H1 (cell line): ENCODE data around the gene USE1. TPM values are rescaled to one million over a fixed set of nuclear protein-coding genes. Genes with fewer than 3 reads are reported as not detected.

ENCODE experiments used
- CTCF ChIA-PET: fragments of 300-600 bp; sonication (Branson Sonifier 250); formaldehyde crosslinking; loops from one replicate; lab custom pipeline; 2021; ENCODE audit not compliant: partially characterized antibody; lab: Charles Lee
- POLR2A ChIA-PET: fragments of 300-600 bp; sonication (Branson Sonifier 250); formaldehyde crosslinking; loops from one replicate; lab custom pipeline; 2021; ENCODE audit warnings: inconsistent platforms; ENCODE audit not compliant: partially characterized antibody; lab: Charles Lee
- DNase-seq, 2 experiments: peaks; one replicate each; pipeline versions ENCODE4 v3.0.0 to v3.0.0-alpha.2; 2010 to 2022; ENCODE audit warnings: low spot score in 2 of 2, low read depth in 1 of 2, mixed read lengths in 1 of 2
- FAIRE-seq: peaks from 2 replicates; lab custom pipeline; 2011; peaks lifted over from hg19 to GRCh38; lab: Jason Lieb, UNC
- H2AFZ ChIP-seq: 2 replicates; pipeline ENCODE4 v1.8.1; 2012; ENCODE audit warnings: low read length, inconsistent platforms
- H2AK5ac ChIP-seq: 2 replicates; pipeline ENCODE4 v1.6.1; 2013; ENCODE audit warnings: low read depth, low read length
- H2BK120ac ChIP-seq: replicated peaks from 2 replicates; pipeline ENCODE3; 2013; ENCODE audit warnings: low read depth, low read length, inconsistent platforms
- H2BK12ac ChIP-seq: 2 replicates; pipeline ENCODE4 v1.6.1; 2013; ENCODE audit warnings: low read depth, low read length
- H2BK15ac ChIP-seq: 2 replicates; pipeline ENCODE4 v1.6.1; 2013; ENCODE audit warnings: low read length
- H2BK20ac ChIP-seq: 2 replicates; pipeline ENCODE4 v1.6.1; 2013; ENCODE audit warnings: low read length
- H2BK5ac ChIP-seq: 2 replicates; pipeline ENCODE4 v1.6.1; 2013; ENCODE audit warnings: low read depth, low read length
- H3K14ac ChIP-seq: 2 replicates; pipeline ENCODE4 v1.6.1; 2013; ENCODE audit warnings: inconsistent platforms; ENCODE audit not compliant: insufficient read length
- H3K18ac ChIP-seq: 2 replicates; pipeline ENCODE4 v1.6.1; 2013; ENCODE audit warnings: low read length; ENCODE audit errors: extremely low read depth
- H3K23ac ChIP-seq: 2 replicates; pipeline ENCODE4 v1.6.1; 2013; ENCODE audit warnings: inconsistent platforms; ENCODE audit not compliant: insufficient read length
- H3K23me2 ChIP-seq: 2 replicates; pipeline ENCODE4 v1.6.1; 2013; ENCODE audit warnings: low read depth, low read length
- H3K27ac ChIP-seq: 2 replicates; pipeline ENCODE4 v1.6.1; 2011; ENCODE audit warnings: low read depth, low read length, inconsistent platforms
- H3K27me3 ChIP-seq, 4 experiments: replicated peaks in 1 of 4; 1 replicate in 1 of 4; 2 replicates in 3 of 4; pipeline versions ENCODE4 v1.6.1 to v1.8.1; 2011 to 2013; ENCODE audit warnings: low read length in 3 of 4, mild to moderate bottlenecking in 3 of 4, inconsistent platforms in 2 of 4, mixed read lengths in 2 of 4, moderate library complexity in 1 of 4; ENCODE audit not compliant: control insufficient read depth in 3 of 4, insufficient read depth in 3 of 4; ENCODE audit errors: extremely low read depth in 1 of 4
- H3K36me3 ChIP-seq, 4 experiments: 2 replicates each; pipeline versions ENCODE4 v1.6.1 to v1.8.1; 2011 to 2013; ENCODE audit warnings: mild to moderate bottlenecking in 4 of 4, low read length in 3 of 4, moderate library complexity in 2 of 4, control low read depth in 1 of 4, inconsistent platforms in 1 of 4; ENCODE audit not compliant: insufficient read depth in 4 of 4, control insufficient read depth in 2 of 4
- H3K4ac ChIP-seq: replicated peaks from 2 replicates; pipeline ENCODE3; 2013; ENCODE audit warnings: low read length, low read depth, mixed read lengths, inconsistent platforms; ENCODE audit not compliant: insufficient read length
- H3K4me1 ChIP-seq, 4 experiments: replicated peaks in 1 of 4; 1 replicate in 1 of 4; 2 replicates in 3 of 4; pipeline versions ENCODE4 v1.6.1 to v1.8.1; 2011 to 2013; ENCODE audit warnings: low read length in 3 of 4, inconsistent platforms in 2 of 4, mixed read lengths in 1 of 4; ENCODE audit not compliant: insufficient read depth in 4 of 4, control insufficient read depth in 3 of 4
- H3K4me2 ChIP-seq, 2 experiments: 2 replicates each; pipeline versions ENCODE4 v1.6.1 to v1.8.1; 2011 to 2013; ENCODE audit warnings: low read depth in 2 of 2, low read length in 2 of 2, control low read depth in 1 of 2, inconsistent platforms in 1 of 2, mild to moderate bottlenecking in 1 of 2; ENCODE audit not compliant: insufficient read depth in 1 of 2
- H3K4me3 ChIP-seq, 4 experiments: fragments of 200-600, 300-600 bp in 1 of 4; sonication (generic), shearing (Covaris generic), sonication (Bioruptor Twin) in 1 of 4; 2 replicates each; pipeline versions ENCODE4 v1.5.1 to v1.8.1; 2011 to 2016; ENCODE audit warnings: low read length in 4 of 4, low read depth in 3 of 4, control low read depth in 2 of 4, inconsistent platforms in 2 of 4, mild to moderate bottlenecking in 2 of 4, mixed read lengths in 1 of 4, moderate library complexity in 1 of 4; ENCODE audit not compliant: insufficient read depth in 2 of 4; ENCODE audit errors: extremely low read depth in 1 of 4
- H3K56ac ChIP-seq: replicated peaks from 2 replicates; pipeline ENCODE3; 2013; ENCODE audit warnings: low read depth, mild to moderate bottlenecking, mixed read lengths, low read length, inconsistent platforms; ENCODE audit not compliant: insufficient read length
- H3K79me1 ChIP-seq: 2 replicates; pipeline ENCODE4 v1.6.1; 2013; ENCODE audit warnings: low read depth, low read length, control low read depth
- H3K79me2 ChIP-seq, 2 experiments: 2 replicates each; pipeline versions ENCODE4 v1.6.1 to v1.8.1; 2012 to 2013; ENCODE audit warnings: low read length in 2 of 2, mild to moderate bottlenecking in 2 of 2, inconsistent platforms in 1 of 2; ENCODE audit not compliant: insufficient read depth in 2 of 2, control insufficient read depth in 1 of 2
- H3K9ac ChIP-seq, 4 experiments: replicated peaks in 1 of 4; 1 replicate in 1 of 4; 2 replicates in 3 of 4; pipeline versions ENCODE4 v1.6.1 to v1.8.1; 2011 to 2013; ENCODE audit warnings: low read depth in 3 of 4, low read length in 3 of 4, control low read depth in 2 of 4, mild to moderate bottlenecking in 2 of 4, moderate library complexity in 2 of 4, inconsistent platforms in 1 of 4; ENCODE audit errors: extremely low read depth in 1 of 4
- H3K9me3 ChIP-seq, 2 experiments: 2 replicates each; pipeline versions ENCODE4 v1.6.1 to v1.8.1; 2012 to 2013; ENCODE audit warnings: mild to moderate bottlenecking in 2 of 2, moderate library complexity in 2 of 2, control low read depth in 1 of 2, inconsistent platforms in 1 of 2, low read depth in 1 of 2, low read length in 1 of 2, mixed read lengths in 1 of 2; ENCODE audit not compliant: insufficient read depth in 2 of 2
- H4K20me1 ChIP-seq, 2 experiments: replicated peaks in 1 of 2; 2 replicates each; pipeline versions ENCODE3 to v1.8.1; 2011 to 2013; ENCODE audit warnings: inconsistent platforms in 2 of 2, low read length in 2 of 2, mild to moderate bottlenecking in 1 of 2; ENCODE audit not compliant: insufficient read depth in 2 of 2, control insufficient read depth in 1 of 2
- H4K5ac ChIP-seq: 2 replicates; pipeline ENCODE4 v1.6.1; 2013; ENCODE audit warnings: low read length, low read depth, mixed read lengths, inconsistent platforms; ENCODE audit not compliant: insufficient read length
- H4K8ac ChIP-seq: 2 replicates; pipeline ENCODE4 v1.8.0; 2013; ENCODE audit warnings: mild to moderate bottlenecking, moderate library complexity, low read length, inconsistent platforms; ENCODE audit not compliant: insufficient read depth; ENCODE audit errors: extremely low read depth
- H4K91ac ChIP-seq: replicated peaks from 2 replicates; pipeline ENCODE3; 2013; ENCODE audit warnings: low read length, mixed read lengths, inconsistent platforms; ENCODE audit not compliant: insufficient read length
- CHD2 ChIP-seq: IDR thresholded peaks from 2 replicates; pipeline ENCODE4 v1.6.1; 2012; ENCODE audit warnings: low read length, improper control_type of control experiment
- EP300 ChIP-seq, 2 experiments: IDR thresholded peaks; 1 replicate in 1 of 2; 2 replicates in 1 of 2; pipeline ENCODE4 v1.6.1; 2011 to 2012; ENCODE audit warnings: low read depth in 2 of 2, low read length in 2 of 2, mild to moderate bottlenecking in 2 of 2, borderline replicate concordance in 1 of 2, inconsistent platforms in 1 of 2, moderate library complexity in 1 of 2
- GTF2F1 ChIP-seq: IDR thresholded peaks from 2 replicates; pipeline ENCODE4 v1.6.1; 2012; ENCODE audit warnings: low read depth, low read length, improper control_type of control experiment, borderline replicate concordance
- KDM4A ChIP-seq: IDR thresholded peaks from one replicate; pipeline ENCODE4 v1.7.1; 2012; ENCODE audit warnings: low read depth, mild to moderate bottlenecking, moderate library complexity, low read length, inconsistent platforms; ENCODE audit not compliant: severe bottlenecking
- POLR2AphosphoS5 ChIP-seq: IDR thresholded peaks from 2 replicates; pipeline ENCODE4 v1.6.1; 2011; ENCODE audit warnings: low read depth, low read length
- POU5F1 ChIP-seq: IDR thresholded peaks from 2 replicates; pipeline ENCODE4 v1.6.1; 2011; ENCODE audit warnings: low read depth, mild to moderate bottlenecking, low read length, moderate library complexity
- RFX5 ChIP-seq: IDR thresholded peaks from 2 replicates; pipeline ENCODE4 v1.6.1; 2011; ENCODE audit warnings: low read depth, low read length, improper control_type of control experiment, borderline replicate concordance
- RNF2 ChIP-seq: fragments of 200-900, 300-1000 bp; sonication (generic); IDR thresholded peaks from 2 replicates; pipeline ENCODE4 v1.7.1; 2016; ENCODE audit warnings: borderline replicate concordance, low read depth, mild to moderate bottlenecking, antibody characterized with exemption, low read length; ENCODE audit not compliant: poor library complexity, severe bottlenecking; ENCODE audit errors: missing control alignments
- SIX5 ChIP-seq: IDR thresholded peaks from 2 replicates; pipeline ENCODE4 v1.6.1; 2011; ENCODE audit warnings: mild to moderate bottlenecking, low read depth, low read length
- TCF12 ChIP-seq: IDR thresholded peaks from 2 replicates; pipeline ENCODE4 v1.6.1; 2011; ENCODE audit warnings: low read depth, mild to moderate bottlenecking, low read length
- ZNF274 ChIP-seq: IDR thresholded peaks from 2 replicates; pipeline ENCODE4 v1.7.0; 2012; ENCODE audit warnings: low read length, borderline replicate concordance; ENCODE audit errors: extremely low read depth
- WGBS, 2 experiments: shearing (Covaris generic) in 1 of 2; methylation state at CpG; one replicate each; pipeline versions ENCODE4 v1.1.6 to v1.1.7; 2013 to 2015; ENCODE audit warnings: low lambda C conversion rate in 2 of 2, mixed read lengths in 2 of 2, inconsistent platforms in 1 of 2, low coverage in 1 of 2, missing lambda C conversion rate in 1 of 2; ENCODE audit not compliant: insufficient replicate concordance in 2 of 2, insufficient coverage in 1 of 2, insufficient read length in 1 of 2; ENCODE audit errors: extremely low coverage in 1 of 2, missing lambda C conversion rate in 1 of 2; 5-methylcytosine and 5-hydroxymethylcytosine counted together
- polyA plus RNA-seq, 7 experiments: library from polyadenylated mRNA; depleted of rRNA in 3 of 7; stranded (reverse) in 5 of 7; unstranded in 2 of 7; fragments of >200 nt in 5 of 7; fragments of 200-250 nt in 2 of 7; gene quantifications; 1 replicate in 5 of 7; 2 replicates in 1 of 7; 4 replicates in 1 of 7; pipeline versions ENCODE4 v1.2.1 to v1.2.3, GENCODE V29; 2011 to 2013; ENCODE audit warnings: missing spikeins in 2 of 7, mixed read lengths in 2 of 7
- total RNA-seq: library from RNA; stranded (reverse); fragmentation: NEBNext Ultra II Directional; extraction: Animal tissue kit (Norgen Biotek cat#: 25700); gene quantifications from 2 replicates; pipeline ENCODE4 v1.2.1, GENCODE V29; 2021

Gene USE1
- total and polyA plus RNA-seq, 2 of the 8 experiments (the other 6 are each of a cell fraction or from before 2014, with no cell fraction given): 8.7 to 13.9 TPM

- Histone ChIP-seq H3K27me3 (no peaks in the 10 kb centered on the region), H3K14ac (no peak overlapping the region), H2BK12ac (no peak overlapping the region), H4K8ac (no peak overlapping the region), H3K36me3 (peaks cover 2 to 13% (median 4%) of the 10 kb centered on the region in 4 experiments; a peak in 4 of 8 replicates), H3K23me2 (no peaks in the 10 kb centered on the region), H3K9me3 (peaks cover 15 to 19% of the 10 kb centered on the region in 2 experiments; a peak in 3 of 4 replicates), H3K56ac (no peak overlapping the region), H2AK5ac (no peak overlapping the region), H3K18ac (no peak overlapping the region), H3K9ac (no peak overlapping the region), H3K23ac (no peak overlapping the region), H3K4ac (no peak overlapping the region), H4K20me1 (no peaks in the 10 kb centered on the region), H3K4me1 (peaks cover 0 to 2% (median 0%) of the 10 kb centered on the region in 4 experiments; a peak in 2 of 7 replicates), H2BK5ac (no peak overlapping the region), H2BK15ac (no peak overlapping the region), H3K27ac (no peak overlapping the region), H2BK120ac (no peak overlapping the region), H3K79me2 (no peaks in the 10 kb centered on the region), H4K5ac (no peak overlapping the region), H2BK20ac (no peak overlapping the region), H3K79me1 (no peaks in the 10 kb centered on the region), H3K4me2 (no peak overlapping the region), H4K91ac (no peak overlapping the region), H2AFZ (no peak overlapping the region), H3K4me3 (no peak overlapping the region)
- POLR2A ChIA-PET: interaction anchor here (1.4 to 12.8 kb wide), 7 partner anchors 8 to 33 kb away, joined by 3 to 113 read pairs (median 6); partner anchors contain the start of gene ANKLE1
- DNase-seq (no peak), FAIRE-seq (no peak)
- 93% methylated on average over 9 of the region's 9 CpGs; no CpG with 5 or more reads in 1 of the 2 experiments for WGBS, 2 experiments
- CTCF ChIA-PET: interaction anchor here (0.8 to 5.3 kb wide), 11 partner anchors 10 to 133 kb away, joined by 3 to 56 read pairs (median 4); partner anchors contain the start of genes ANKLE1, MRPL34 and OCEL1
- TF ChIP-seq GTF2F1 (no peak), CHD2 (no peak), POLR2AphosphoS5 (no peak), RFX5 (no peak), EP300 (IDR thresholded peaks at IDR 0.05; ENCODE audit: borderline replicate concordance in 1 of 2, low read depth in 2 of 2, low read length in 2 of 2) (no peak), ZNF274 (no peak), KDM4A (no peak), TCF12 (no peak), POU5F1 (no peak), RNF2 (no peak), SIX5 (no peak)
These were observed 44.1 kb downstream of the USE1 start for GRCh38 chr19:17259118-17259780.
